Activated CD4-positive, alpha-beta T cell treated with anti-CD3 and anti-CD28 coated beads for 4 hours (primary cell): ENCODE results near the gene CCDC97.
"Not testable (repeated sequence)": the region's sequence is repeated elsewhere in the genome, so short reads cannot be mapped to it uniquely, and the experiment has no call there.

Experiments
- DNase-seq, 2 donors: peaks; one replicate each; pipeline ENCODE4 v3.0.0-alpha.2; 2020

CCDC97 gene

GRCh38 chr19:41364524-41365391, 54.8 kb downstream of the CCDC97 start:
- DNase-seq: no peak

- no peak for DNase-seq
Measured at GRCh38 chr19:41366089-41366488, 56.1 kb downstream of the CCDC97 start.

- no peak for DNase-seq
Measured at GRCh38 chr19:41367848-41368301, 57.9 kb downstream of the CCDC97 start.

- no peak for DNase-seq
Measured at GRCh38 chr19:41369769-41370168, 59.8 kb downstream of the CCDC97 start.

GRCh38 chr19:41371119-41371518, 61.1 kb downstream of the CCDC97 start:
- DNase-seq: not testable (repeated sequence)

- DNase-seq: no peak
Measured at GRCh38 chr19:41371541-41371940, 61.6 kb downstream of the CCDC97 start.

- DNase-seq: no peak
Measured at GRCh38 chr19:41372501-41372900, 62.5 kb downstream of the CCDC97 start.

GRCh38 chr19:41373993-41374392, 64.0 kb downstream of the CCDC97 start:
- no peak for DNase-seq
